Thoracic aorta (tissue), 2 donors: ENCODE results near the gene MFAP4. TPM values are rescaled to one million over a fixed set of nuclear protein-coding genes. Genes with fewer than 3 reads are reported as not detected.

Source experiments
- ATAC-seq: fragments of 150-250 bp; one replicate; pipeline ENCODE4 v1.8.0; 2017; ENCODE audit warnings: low read depth; ENCODE audit not compliant: insufficient number of reproducible peaks, low FRiP score
- DNase-seq: peaks from one replicate; pipeline ENCODE4 v3.0.0-alpha.2; 2020; ENCODE audit warnings: low spot score
- H3K27ac ChIP-seq, 2 donors: fragments of 200-600 bp; sonication (generic); 1 replicate in 1 of 2; 2 replicates in 1 of 2; pipeline ENCODE4 v1.5.1; 2016; ENCODE audit warnings: mild to moderate bottlenecking in 2 of 2, moderate library complexity in 2 of 2
- H3K27me3 ChIP-seq: fragments of 200-600 bp; sonication (generic); replicated peaks from 2 replicates; pipeline ENCODE4 v1.6.0; 2016; ENCODE audit warnings: mild to moderate bottlenecking; ENCODE audit not compliant: insufficient read depth
- H3K36me3 ChIP-seq: fragments of 200-600 bp; sonication (generic); one replicate; pipeline ENCODE4 v1.5.1; 2016
- H3K4me1 ChIP-seq, 2 donors: fragments of 200-600 bp; sonication (generic); 1 replicate in 1 of 2; 2 replicates in 1 of 2; pipeline versions ENCODE4 v1.5.1 to v1.6.0; 2016; ENCODE audit warnings: low read depth in 2 of 2, mild to moderate bottlenecking in 1 of 2; ENCODE audit not compliant: control insufficient read depth in 1 of 2
- H3K4me3 ChIP-seq: fragments of 200-600 bp; sonication (generic); 2 replicates; pipeline ENCODE4 v1.5.1; 2016; ENCODE audit warnings: mild to moderate bottlenecking
- H3K9me3 ChIP-seq: fragments of 200-600 bp; sonication (generic); 2 replicates; pipeline ENCODE4 v1.5.1; 2016
- CTCF ChIP-seq: fragments of 200-600 bp; sonication (generic); IDR thresholded peaks from one replicate; pipeline ENCODE4 v1.5.1; 2019; ENCODE audit warnings: antibody characterized with exemption
- total RNA-seq, 2 donors: library from RNA; depleted of rRNA; stranded (reverse); fragments of >200 nt; gene quantifications; one replicate each; pipeline versions ENCODE4 v1.1.0 to v1.2.3, GENCODE V29; 2016

MFAP4 gene
- total RNA-seq, 2 donors from 2014 or later: 425 to 501 TPM

DNA sequence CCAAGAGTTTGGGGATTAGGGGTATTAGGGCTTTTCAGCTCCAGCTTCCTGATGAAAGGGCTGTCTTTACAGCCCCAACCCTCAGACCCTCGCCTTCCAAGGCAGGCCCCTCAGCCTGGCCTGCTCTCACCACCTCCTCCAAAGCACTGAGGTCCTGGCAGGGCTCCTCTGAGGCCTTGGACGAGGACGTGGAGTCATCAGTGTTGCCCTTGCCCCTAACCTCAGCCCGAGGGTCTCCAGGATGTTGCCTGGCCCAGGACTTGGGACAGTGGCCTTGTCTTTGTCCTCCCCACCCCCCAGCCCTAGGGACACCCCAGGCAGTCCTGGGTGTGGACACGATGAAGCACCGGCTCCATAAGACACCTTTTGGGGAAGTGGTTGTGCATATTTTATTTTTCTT is 52.7 kb downstream of the MFAP4 start:
- ATAC-seq: no peak
- H3K4me3 ChIP-seq: no peak overlapping the region
- no peak for TF ChIP-seq CTCF
- H3K27ac ChIP-seq: no peak overlapping the region
- no peaks in the 10 kb centered on the region for H3K27me3 ChIP-seq
- no peaks in the 10 kb centered on the region for H3K4me1 ChIP-seq
- no peaks in the 10 kb centered on the region for H3K9me3 ChIP-seq
- H3K36me3 ChIP-seq: peaks cover 3% of the 10 kb centered on the region
- no peak for DNase-seq

GRCh38 chr17:19333736-19334290 is 53.2 kb downstream of the MFAP4 start:
- Histone ChIP-seq H3K36me3 (peaks cover 8% of the 10 kb centered on the region), H3K4me3 (no peak overlapping the region), H3K9me3 (no peaks in the 10 kb centered on the region), H3K4me1 (no peaks in the 10 kb centered on the region), H3K27ac (no peak overlapping the region), H3K27me3 (no peaks in the 10 kb centered on the region)
- ATAC-seq (no peak), DNase-seq (no peak)
- TF ChIP-seq CTCF: no peak

Other genes with a start within 250 kb of the MFAP4 start
- gene EPN2, start 149.8 kb downstream of the MFAP4 start, total RNA-seq: 10 to 100 TPM; 28.7 to 47.9 TPM
- 10 to 100 TPM in 1 of 2 donors, 1 to 10 TPM in 1; 6.3 to 33.4 TPM for gene B9D1, start 24.5 kb downstream of the MFAP4 start, total RNA-seq
- 10 to 100 TPM; 49.2 to 51.2 TPM for gene MAPK7, start 8.7 kb downstream of the MFAP4 start, total RNA-seq
- 1 to 10 TPM; 2.8 to 8.3 TPM for gene RNF112, start 24.0 kb upstream of the MFAP4 start, total RNA-seq
- 10 to 100 TPM in 1 of 2 donors, 1 to 10 TPM in 1; 4.1 to 17.0 TPM for gene SLC47A1, start 146.7 kb upstream of the MFAP4 start, total RNA-seq